Heart left ventricle (tissue), 16 donors: ENCODE measurements around the gene KRT39. TPM values are rescaled to one million over a fixed set of nuclear protein-coding genes. Genes with fewer than 3 reads are reported as not detected.
A peak's percentile ranks its signal among the peaks of the same experiment; 100 is the strongest.

Source experiments
- ATAC-seq, 4 donors: fragments of 200-7000 bp; cut with Tn5 transposase; one replicate each; pipeline ENCODE4 v1.9.1; 2020 to 2022; ENCODE audit warnings: moderate library complexity in 4 of 4, mild to moderate bottlenecking in 3 of 4, moderate number of reproducible peaks in 1 of 4
- DNase-seq, 5 donors: peaks; one replicate each; pipeline ENCODE4 v3.0.0-alpha.2; 2020
- H3K27ac ChIP-seq, 12 donors: fragments of 200-600 bp; sonication (generic) in 4 of 12; one replicate each; pipeline versions ENCODE4 v1.5.0 to v1.8.0; 2016 to 2022; ENCODE audit warnings: mild to moderate bottlenecking in 2 of 12
- H3K27me3 ChIP-seq, 9 donors: fragments of 200-600 bp; sonication (generic) in 2 of 9; one replicate each; pipeline versions ENCODE4 v1.5.1 to v1.8.0; 2016 to 2022; ENCODE audit warnings: mild to moderate bottlenecking in 3 of 9
- H3K36me3 ChIP-seq, 9 donors: fragments of 200-600 bp; sonication (generic) in 2 of 9; one replicate each; pipeline versions ENCODE4 v1.5.0 to v1.8.0; 2018 to 2022; ENCODE audit warnings: mild to moderate bottlenecking in 2 of 9
- H3K4me1 ChIP-seq, 12 donors: fragments of 200-600 bp; sonication (generic) in 4 of 12; one replicate each; pipeline versions ENCODE4 v1.5.0 to v1.8.0; 2016 to 2022; ENCODE audit warnings: mild to moderate bottlenecking in 3 of 12
- H3K4me3 ChIP-seq, 12 donors: fragments of 200-600 bp; sonication (generic) in 4 of 12; one replicate each; pipeline versions ENCODE4 v1.5.0 to v1.8.0; 2017 to 2022; ENCODE audit warnings: mild to moderate bottlenecking in 9 of 12, moderate library complexity in 4 of 12
- H3K9me3 ChIP-seq, 12 donors: fragments of 200-600 bp; sonication (generic) in 4 of 12; one replicate each; pipeline versions ENCODE4 v1.5.0 to v1.8.0; 2016 to 2022; ENCODE audit warnings: mild to moderate bottlenecking in 1 of 12
- CTCF ChIP-seq, 12 donors: fragments of 200-600 bp; sonication (generic) in 4 of 12; IDR thresholded peaks; one replicate each; pipeline versions ENCODE4 v1.5.0 to v1.8.0; 2018 to 2022; ENCODE audit warnings: antibody characterized with exemption in 12 of 12, mild to moderate bottlenecking in 5 of 12
- POLR2A ChIP-seq, 2 donors: fragments of 450-650 bp; IDR thresholded peaks; one replicate each; pipeline ENCODE4 v1.6.1; 2017; ENCODE audit warnings: antibody characterized with exemption in 2 of 2, mild to moderate bottlenecking in 2 of 2, moderate library complexity in 2 of 2
- WGBS, 4 donors: extraction: QIAGEN DNeasy Blood & Tissue Kit in 2 of 4; methylation state at CpG; one replicate each; pipeline versions ENCODE4 v1.1.5 to v1.1.7; 2013 to 2018; 5-methylcytosine and 5-hydroxymethylcytosine counted together
- intact Hi-C, 10 donors: fragments of 100-400 bp; cut with DNase I; formaldehyde crosslinking; loops; one replicate each; pipeline versions ENCODE4 v1.11.1 to v1.14.2; 2022
- polyA plus RNA-seq, 2 donors: library from polyadenylated mRNA; stranded (reverse); fragments of 200-250 nt; gene quantifications; one replicate each; pipeline ENCODE4 v1.2.3, GENCODE V29; 2013
- total RNA-seq, 9 donors: library from RNA; depleted of rRNA in 2 of 9; stranded (reverse); fragments of >200 nt in 2 of 9; fragmentation: NEBNext Ultra II Directional in 3 of 9; extraction: Animal tissue kit (Norgen Biotek cat#: 25700) in 3 of 9; gene quantifications; one replicate each; pipeline versions ENCODE4 v1.1.0 to v1.2.4, GENCODE V29; 2016 to 2023
- donor health status: ischemic (EF 13 %, LVEDD 7.1; RV severe dilation, severe dysfunction).
- donor health status: healthy with polysubstance abuse.
- donor health status: DM: no; HTN: yes; CAD: no.
- donor health status: DM: no; HTN: no; CAD: no.
- donor health status: ischemic (EF 25% LVEDD 6.9; RV normal size, moderate dysfunction).
- donor health status: ischemic (EF 25% LVEDD 5.7; RV mildly dilated, moderate dysfunction).
- donor health status: healthy.
- donor health status: DM: yes; HTN: yes; CAD: no.
- donor health status: ischemic (EF 35%, LVEDD 5.7; RV mildly dilated, moderate dysfunction).
- donor health status: nonischemic (EF 11% LVEDD 7.7; RV severe dilation, severe dysfunction).
- donor health status: DM: yes; HTN: yes; CAD: no.
- donor health status: PGD.
- donor health status: ischemic (EF 29% LVEDD 5.4; RV normal size, mild dysfunction).
- donor health status: nonischemic (EF 23%, LVEDD 6.1; RV moderate dilation, normal function).

The KRT39 gene
- total and polyA plus RNA-seq, 11 donors: not detected

GRCh38 chr17:40963838-40964237, 2.9 kb downstream of the KRT39 start:
- WGBS, 4 donors: 37 to 62% (median 47%) methylated on average over 1 of the region's 1 CpG
- H3K27ac ChIP-seq: no peak overlapping the region
- H3K4me1 ChIP-seq: no peaks in the 10 kb centered on the region
- peaks cover 0 to 3% (median 0%) of the 10 kb centered on the region in 12 donors for H3K9me3 ChIP-seq
- peaks cover 0 to 6% (median 0%) of the 10 kb centered on the region in 9 donors for H3K27me3 ChIP-seq
- H3K36me3 ChIP-seq: no peaks in the 10 kb centered on the region
- ATAC-seq: no peak
- no peak for DNase-seq
- TF ChIP-seq CTCF (IDR thresholded peaks at IDR 0.05) (peak; percentile 20 to 67 (median 48)), POLR2A (IDR thresholded peaks at IDR 0.05) (no peak)
- intact Hi-C loops: loop anchor here in 1 of 10 donors (5.0 kb wide), 1 partner anchor 48 kb away; no protein-coding TSS in a partner anchor
- no peak overlapping the region for H3K4me3 ChIP-seq

DNA sequence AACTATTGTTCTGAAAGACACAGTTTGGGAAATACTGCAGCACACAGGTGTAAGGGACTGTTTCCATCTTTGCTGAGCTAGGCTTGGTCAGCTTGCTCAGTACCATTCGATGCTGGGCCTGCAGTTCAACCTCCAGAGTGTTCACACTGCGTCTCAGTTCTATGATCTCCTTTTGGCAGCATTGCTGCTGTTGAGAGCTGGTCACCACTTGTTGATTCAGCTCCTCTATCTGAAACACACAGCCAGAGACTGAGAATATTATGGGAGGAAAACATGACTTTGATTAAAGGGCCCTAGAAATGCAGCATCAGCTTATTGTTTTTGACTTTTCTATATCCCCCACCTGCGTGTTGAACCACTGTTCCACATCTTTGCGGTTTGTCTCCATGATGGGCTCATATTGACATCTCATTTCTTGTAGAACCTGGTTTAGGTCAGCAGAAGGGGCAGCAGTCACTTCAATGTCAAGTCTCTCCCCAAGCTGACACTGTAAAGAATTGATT, 4.6 kb downstream of the KRT39 start:
- Histone ChIP-seq H3K27ac (no peak overlapping the region), H3K27me3 (peaks cover 0 to 6% (median 0%) of the 10 kb centered on the region in 9 donors), H3K9me3 (no peaks in the 10 kb centered on the region), H3K36me3 (no peaks in the 10 kb centered on the region), H3K4me3 (no peak overlapping the region), H3K4me1 (no peaks in the 10 kb centered on the region)
- no peak for ATAC-seq
- TF ChIP-seq POLR2A (IDR thresholded peaks at IDR 0.05) (no peak), CTCF (IDR thresholded peaks at IDR 0.05) (no peak)
- intact Hi-C loops: loop anchor here in 1 of 10 donors (5.0 kb wide), 1 partner anchor 50 kb away; no protein-coding TSS in a partner anchor
- DNase-seq: no peak
- WGBS, 4 donors: 85 to 91% (median 88%) methylated on average over 4 of the region's 4 CpGs

GRCh38 chr17:40961591-40961990, 5.2 kb downstream of the KRT39 start:
- TF ChIP-seq POLR2A (IDR thresholded peaks at IDR 0.05) (no peak), CTCF (IDR thresholded peaks at IDR 0.05) (no peak)
- intact Hi-C loops: loop anchor here in 1 of 10 donors (5.0 kb wide), 1 partner anchor 51 kb away; no protein-coding TSS in a partner anchor
- no peak overlapping the region for H3K27ac ChIP-seq
- WGBS, 4 donors: 79 to 90% (median 83%) methylated on average over 1 of the region's 1 CpG
- no peaks in the 10 kb centered on the region for H3K4me1 ChIP-seq
- ATAC-seq (no peak), DNase-seq (no peak)
- H3K9me3 ChIP-seq: no peaks in the 10 kb centered on the region
- no peaks in the 10 kb centered on the region for H3K36me3 ChIP-seq
- peaks cover 0 to 9% (median 0%) of the 10 kb centered on the region in 9 donors for H3K27me3 ChIP-seq
- no peak overlapping the region for H3K4me3 ChIP-seq

DNA sequence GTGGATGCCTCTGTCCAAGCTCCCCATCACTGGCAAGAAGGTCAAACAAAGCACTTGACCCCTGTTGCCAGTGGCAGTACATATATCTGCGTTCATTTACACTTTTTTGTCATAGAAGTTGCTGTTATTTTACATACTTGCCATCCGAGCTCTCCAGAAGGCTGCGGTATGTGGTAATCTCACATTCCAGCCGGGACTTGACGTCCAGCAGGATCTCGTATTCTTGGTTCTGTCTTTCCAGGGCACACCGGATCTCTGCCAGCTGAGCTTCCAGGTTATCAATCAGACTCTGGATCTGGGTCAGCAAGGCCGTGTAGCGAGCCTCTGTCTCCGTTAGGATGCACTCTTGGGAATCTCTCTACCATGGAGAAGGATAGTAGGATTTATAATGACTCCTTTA, 6.6 kb downstream of the KRT39 start:
- H3K4me3 ChIP-seq: peak overlapping the region in 3 of 12 donors; percentile 11 to 28 (median 14)
- TF ChIP-seq CTCF (IDR thresholded peaks at IDR 0.05) (no peak), POLR2A (IDR thresholded peaks at IDR 0.05) (no peak)
- no peak for DNase-seq
- intact Hi-C loops: loop anchor here in 1 of 10 donors (5.0 kb wide), 1 partner anchor 52 kb away; no protein-coding TSS in a partner anchor
- peaks cover 0 to 13% (median 0%) of the 10 kb centered on the region in 9 donors for H3K27me3 ChIP-seq
- no peaks in the 10 kb centered on the region for H3K4me1 ChIP-seq
- WGBS, 4 donors: 25 to 46% (median 40%) methylated on average over 10 of the region's 10 CpGs
- no peaks in the 10 kb centered on the region for H3K36me3 ChIP-seq
- H3K9me3 ChIP-seq: no peaks in the 10 kb centered on the region
- ATAC-seq: no peak
- H3K27ac ChIP-seq: no peak overlapping the region
